ENCODE measurements around the gene EFL1.

EFL1 gene

DNA sequence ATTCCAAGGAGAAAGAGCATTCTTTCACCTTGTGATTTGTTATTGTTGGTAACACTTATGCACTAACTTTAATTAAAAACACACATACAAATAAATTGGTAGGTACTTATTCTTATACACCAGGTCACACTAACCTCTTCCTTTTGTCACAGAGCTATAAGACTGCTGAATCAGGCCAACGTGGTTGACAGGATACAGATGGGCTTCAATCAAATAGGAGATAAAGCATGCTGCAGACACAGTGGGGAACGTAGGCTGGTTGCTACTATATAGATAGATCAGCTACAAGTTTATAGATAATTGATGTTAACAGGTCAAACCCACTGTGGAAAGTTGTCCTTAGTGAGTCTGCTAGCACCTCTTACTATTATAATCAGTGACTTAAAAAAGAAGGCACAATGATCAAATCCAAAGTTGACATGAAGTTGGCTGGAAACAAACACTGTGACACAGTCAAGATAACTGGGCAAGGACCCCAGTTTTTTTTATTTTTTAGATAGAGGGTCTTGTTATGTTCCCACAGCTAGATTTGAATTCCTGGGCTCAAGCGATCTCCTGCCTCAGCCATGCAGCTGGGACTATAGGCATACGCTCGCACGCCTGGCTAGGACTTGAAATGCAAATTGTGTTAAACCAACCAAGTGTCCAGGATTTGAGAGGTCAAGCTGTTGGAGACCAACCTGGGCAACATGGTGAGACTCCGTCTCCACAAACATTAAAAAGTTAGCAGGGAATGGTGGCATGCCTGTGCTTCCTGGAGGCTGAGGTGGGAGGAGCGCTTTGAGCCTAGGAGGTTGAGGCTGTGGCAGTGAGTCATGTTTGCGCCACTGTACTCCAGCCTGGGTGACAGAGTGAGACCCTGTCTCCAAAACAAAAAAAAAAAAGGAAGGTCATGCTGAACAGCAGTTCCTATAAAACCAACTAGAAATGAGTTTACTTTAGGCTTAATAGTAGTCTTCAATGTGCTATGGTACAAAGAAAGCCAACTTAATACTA is 118.8 kb downstream of the EFL1 start:
- no peak overlapping the region for H3K4me3 ChIP-seq (ENCODE audit: low read depth in 1 of 2, low read length in 2 of 2)
- no peaks in the 10 kb centered on the region for H3K27me3 ChIP-seq (ENCODE audit: control insufficient read depth in 1 of 2, insufficient read depth in 2 of 2, low read length in 2 of 2)
- H3K4me1 ChIP-seq (ENCODE audit: insufficient read depth, low read length), result no peaks in the 10 kb centered on the region
- no peak overlapping the region for H3K27ac ChIP-seq (ENCODE audit: low read depth, low read length)
- H3K9ac ChIP-seq (ENCODE audit: low read length), result no peak overlapping the region
- H3K9me3 ChIP-seq (ENCODE audit: low read length), result no peaks in the 10 kb centered on the region
- H3K36me3 ChIP-seq (ENCODE audit: insufficient read depth, low read length), result no peaks in the 10 kb centered on the region

GRCh38 chr15:82140886-82141285 is 121.6 kb downstream of the EFL1 start:
- no peaks in the 10 kb centered on the region for H3K4me1 ChIP-seq (ENCODE audit: insufficient read depth, low read length)
- no peaks in the 10 kb centered on the region for H3K9me3 ChIP-seq (ENCODE audit: low read length)
- H3K27ac ChIP-seq (ENCODE audit: low read depth, low read length), result no peak overlapping the region
- no peaks in the 10 kb centered on the region for H3K27me3 ChIP-seq (ENCODE audit: control insufficient read depth in 1 of 2, insufficient read depth in 2 of 2, low read length in 2 of 2)
- H3K36me3 ChIP-seq (ENCODE audit: insufficient read depth, low read length), result peaks cover 9% of the 10 kb centered on the region
- no peak overlapping the region for H3K4me3 ChIP-seq (ENCODE audit: low read depth in 1 of 2, low read length in 2 of 2)
- H3K9ac ChIP-seq (ENCODE audit: low read length), result no peak overlapping the region

- Histone ChIP-seq H3K27ac (ENCODE audit: low read depth, low read length) (no peak overlapping the region), H3K4me1 (ENCODE audit: insufficient read depth, low read length) (no peaks in the 10 kb centered on the region), H3K9me3 (ENCODE audit: low read length) (no peaks in the 10 kb centered on the region), H3K9ac (ENCODE audit: low read length) (no peak overlapping the region), H3K36me3 (ENCODE audit: insufficient read depth, low read length) (peaks cover 9% of the 10 kb centered on the region), H3K27me3 (ENCODE audit: control insufficient read depth in 1 of 2, insufficient read depth in 2 of 2, low read length in 2 of 2) (no peaks in the 10 kb centered on the region), H3K4me3 (ENCODE audit: low read depth in 1 of 2, low read length in 2 of 2) (peak overlapping the region in 1 of 2 donors; percentile 18)
Measured at GRCh38 chr15:82139823-82140268, 122.7 kb downstream of the EFL1 start.

GRCh38 chr15:82138306-82138705 is 124.2 kb downstream of the EFL1 start:
- Histone ChIP-seq H3K9ac (ENCODE audit: low read length) (no peak overlapping the region), H3K36me3 (ENCODE audit: insufficient read depth, low read length) (peaks cover 21% of the 10 kb centered on the region)

GRCh38 chr15:82137261-82137660 is 125.3 kb downstream of the EFL1 start:
- peaks cover 21% of the 10 kb centered on the region for H3K36me3 ChIP-seq (ENCODE audit: insufficient read depth, low read length)
- H3K27ac ChIP-seq (ENCODE audit: low read depth, low read length), result no peak overlapping the region
- H3K9ac ChIP-seq (ENCODE audit: low read length), result no peak overlapping the region
- H3K4me3 ChIP-seq (ENCODE audit: low read depth in 1 of 2, low read length in 2 of 2), result no peak overlapping the region
- H3K9me3 ChIP-seq (ENCODE audit: low read length), result no peaks in the 10 kb centered on the region
- H3K4me1 ChIP-seq (ENCODE audit: insufficient read depth, low read length), result no peaks in the 10 kb centered on the region
- no peaks in the 10 kb centered on the region for H3K27me3 ChIP-seq (ENCODE audit: control insufficient read depth in 1 of 2, insufficient read depth in 2 of 2, low read length in 2 of 2)

More at GRCh38 chr15:82138306-82138705, 124.2 kb downstream of the EFL1 start:
- Histone ChIP-seq H3K4me1 (ENCODE audit: insufficient read depth, low read length) (no peaks in the 10 kb centered on the region), H3K27me3 (ENCODE audit: control insufficient read depth in 1 of 2, insufficient read depth in 2 of 2, low read length in 2 of 2) (no peaks in the 10 kb centered on the region), H3K4me3 (ENCODE audit: low read depth in 1 of 2, low read length in 2 of 2) (no peak overlapping the region), H3K9me3 (ENCODE audit: low read length) (no peaks in the 10 kb centered on the region), H3K27ac (ENCODE audit: low read depth, low read length) (no peak overlapping the region)

GRCh38 chr15:82136120-82136519 is 126.4 kb downstream of the EFL1 start:
- Histone ChIP-seq H3K27ac (ENCODE audit: low read depth, low read length) (no peak overlapping the region), H3K36me3 (ENCODE audit: insufficient read depth, low read length) (peaks cover 21% of the 10 kb centered on the region), H3K9me3 (ENCODE audit: low read length) (no peaks in the 10 kb centered on the region), H3K27me3 (ENCODE audit: control insufficient read depth in 1 of 2, insufficient read depth in 2 of 2, low read length in 2 of 2) (no peaks in the 10 kb centered on the region), H3K4me1 (ENCODE audit: insufficient read depth, low read length) (no peaks in the 10 kb centered on the region), H3K4me3 (ENCODE audit: low read depth in 1 of 2, low read length in 2 of 2) (no peak overlapping the region), H3K9ac (ENCODE audit: low read length) (no peak overlapping the region)

DNA sequence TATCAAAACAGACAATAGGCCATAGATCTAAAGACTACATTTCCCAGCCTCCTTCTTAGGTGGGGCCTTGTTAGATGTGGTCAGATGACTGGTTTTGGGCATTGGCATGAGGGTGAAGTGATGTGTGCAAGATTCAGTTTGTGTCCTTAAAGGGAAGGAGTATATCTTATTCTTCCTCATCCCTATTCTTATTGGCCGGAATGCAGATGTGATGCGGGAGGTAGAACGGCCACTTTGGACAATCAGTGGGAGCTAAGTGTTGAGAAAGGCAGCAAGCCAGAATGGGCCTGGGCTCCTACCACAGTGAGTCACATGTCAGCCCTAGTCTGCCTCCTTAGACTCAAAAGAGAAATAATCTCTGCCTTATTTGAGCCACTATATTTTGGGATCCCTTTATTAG is 126.9 kb downstream of the EFL1 start:
- Histone ChIP-seq H3K9me3 (ENCODE audit: low read length) (no peaks in the 10 kb centered on the region), H3K4me1 (ENCODE audit: insufficient read depth, low read length) (no peaks in the 10 kb centered on the region), H3K9ac (ENCODE audit: low read length) (no peak overlapping the region), H3K36me3 (ENCODE audit: insufficient read depth, low read length) (peaks cover 21% of the 10 kb centered on the region), H3K4me3 (ENCODE audit: low read depth in 1 of 2, low read length in 2 of 2) (no peak overlapping the region), H3K27ac (ENCODE audit: low read depth, low read length) (no peak overlapping the region), H3K27me3 (ENCODE audit: control insufficient read depth in 1 of 2, insufficient read depth in 2 of 2, low read length in 2 of 2) (no peaks in the 10 kb centered on the region)

- Histone ChIP-seq H3K9ac (ENCODE audit: low read length) (no peak overlapping the region), H3K27me3 (ENCODE audit: control insufficient read depth in 1 of 2, insufficient read depth in 2 of 2, low read length in 2 of 2) (no peaks in the 10 kb centered on the region), H3K36me3 (ENCODE audit: insufficient read depth, low read length) (peaks cover 21% of the 10 kb centered on the region)
Measured at GRCh38 chr15:82134461-82134860, 128.1 kb downstream of the EFL1 start.

GRCh38 chr15:82133251-82133650 is 129.3 kb downstream of the EFL1 start:
- H3K9ac ChIP-seq (ENCODE audit: low read length), result no peak overlapping the region
- no peak overlapping the region for H3K4me3 ChIP-seq (ENCODE audit: low read depth in 1 of 2, low read length in 2 of 2)
- H3K36me3 ChIP-seq (ENCODE audit: insufficient read depth, low read length), result peaks cover 21% of the 10 kb centered on the region
- no peaks in the 10 kb centered on the region for H3K27me3 ChIP-seq (ENCODE audit: control insufficient read depth in 1 of 2, insufficient read depth in 2 of 2, low read length in 2 of 2)
- H3K9me3 ChIP-seq (ENCODE audit: low read length), result no peaks in the 10 kb centered on the region
- H3K4me1 ChIP-seq (ENCODE audit: insufficient read depth, low read length), result peaks cover 9% of the 10 kb centered on the region
- no peak overlapping the region for H3K27ac ChIP-seq (ENCODE audit: low read depth, low read length)

More at GRCh38 chr15:82134461-82134860, 128.1 kb downstream of the EFL1 start:
- Histone ChIP-seq H3K4me1 (ENCODE audit: insufficient read depth, low read length) (peaks cover 9% of the 10 kb centered on the region), H3K27ac (ENCODE audit: low read depth, low read length) (no peak overlapping the region), H3K4me3 (ENCODE audit: low read depth in 1 of 2, low read length in 2 of 2) (no peak overlapping the region), H3K9me3 (ENCODE audit: low read length) (no peaks in the 10 kb centered on the region)

- Histone ChIP-seq H3K9ac (ENCODE audit: low read length) (no peak overlapping the region), H3K27me3 (ENCODE audit: control insufficient read depth in 1 of 2, insufficient read depth in 2 of 2, low read length in 2 of 2) (no peaks in the 10 kb centered on the region), H3K4me3 (ENCODE audit: low read depth in 1 of 2, low read length in 2 of 2) (no peak overlapping the region), H3K36me3 (ENCODE audit: insufficient read depth, low read length) (peaks cover 18% of the 10 kb centered on the region), H3K9me3 (ENCODE audit: low read length) (no peaks in the 10 kb centered on the region), H3K4me1 (ENCODE audit: insufficient read depth, low read length) (peaks cover 9% of the 10 kb centered on the region), H3K27ac (ENCODE audit: low read depth, low read length) (no peak overlapping the region)
Measured at GRCh38 chr15:82132742-82133141, 129.8 kb downstream of the EFL1 start.

DNA sequence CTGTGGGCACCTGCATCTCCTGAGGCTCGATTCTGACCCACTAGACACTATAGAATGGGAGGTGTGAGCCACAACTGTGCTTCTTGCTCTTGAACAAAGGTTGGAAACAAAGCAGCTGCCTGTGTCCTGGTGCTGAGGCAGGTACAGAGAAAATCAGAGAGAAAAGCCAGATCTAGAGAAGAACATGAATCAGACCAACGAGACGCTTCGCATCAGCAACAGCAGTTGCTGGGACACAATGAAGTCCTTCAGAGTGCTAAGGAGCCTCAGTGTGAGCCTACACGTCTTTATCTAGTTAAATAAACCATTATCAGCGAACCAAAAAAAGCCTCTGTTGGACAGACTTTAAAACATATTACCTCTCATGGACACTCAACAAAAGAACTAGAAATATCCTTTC is 130.4 kb downstream of the EFL1 start:
- Histone ChIP-seq H3K36me3 (ENCODE audit: insufficient read depth, low read length) (peaks cover 12% of the 10 kb centered on the region), H3K4me1 (ENCODE audit: insufficient read depth, low read length) (peaks cover 9% of the 10 kb centered on the region), H3K4me3 (ENCODE audit: low read depth in 1 of 2, low read length in 2 of 2) (no peak overlapping the region), H3K9me3 (ENCODE audit: low read length) (no peaks in the 10 kb centered on the region), H3K9ac (ENCODE audit: low read length) (no peak overlapping the region), H3K27ac (ENCODE audit: low read depth, low read length) (no peak overlapping the region), H3K27me3 (ENCODE audit: control insufficient read depth in 1 of 2, insufficient read depth in 2 of 2, low read length in 2 of 2) (no peaks in the 10 kb centered on the region)
